DOHH2 (cell line): ENCODE results near the gene CAPZB.

ENCODE experiments used
- EZH2phosphoT487 ChIP-seq: fragments of 200-600 bp; sonication (generic); IDR thresholded peaks from 2 replicates; pipeline ENCODE4 v1.6.1; 2017; ENCODE audit warnings: borderline replicate concordance, mild to moderate bottlenecking, antibody characterized with exemption, low read length, moderate library complexity, mixed read lengths
- TF ChIP-seq, protein P1 (sequence below): fragments of 200-600 bp; sonication (generic); IDR thresholded peaks from one replicate; pipeline ENCODE4 v1.5.1; 2014; ENCODE audit warnings: antibody characterized with exemption, mild to moderate bottlenecking, low read depth, low read length; ENCODE audit not compliant: poor library complexity, severe bottlenecking

DNA sequence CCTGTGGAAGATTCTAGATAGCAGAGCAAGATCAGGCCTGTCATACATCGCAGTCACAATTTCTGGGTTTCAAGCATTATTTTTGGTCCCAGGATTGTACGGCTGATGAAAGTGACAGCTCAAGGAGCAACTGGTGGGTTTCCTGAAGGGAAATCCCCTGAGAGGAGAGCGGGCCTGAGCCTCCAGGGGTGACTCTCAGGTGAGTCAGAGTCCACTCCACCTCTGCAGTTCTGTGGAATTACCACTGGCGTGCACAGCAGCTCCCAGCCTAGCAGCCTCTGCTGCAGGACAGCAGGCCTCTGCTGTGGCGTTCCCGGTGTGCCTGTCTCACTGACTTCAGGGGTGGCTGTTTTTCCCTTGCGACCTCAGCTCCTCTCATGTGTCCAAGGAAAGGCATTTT is 148.8 kb downstream of the CAPZB start:
- TF ChIP-seq, protein P1, sequence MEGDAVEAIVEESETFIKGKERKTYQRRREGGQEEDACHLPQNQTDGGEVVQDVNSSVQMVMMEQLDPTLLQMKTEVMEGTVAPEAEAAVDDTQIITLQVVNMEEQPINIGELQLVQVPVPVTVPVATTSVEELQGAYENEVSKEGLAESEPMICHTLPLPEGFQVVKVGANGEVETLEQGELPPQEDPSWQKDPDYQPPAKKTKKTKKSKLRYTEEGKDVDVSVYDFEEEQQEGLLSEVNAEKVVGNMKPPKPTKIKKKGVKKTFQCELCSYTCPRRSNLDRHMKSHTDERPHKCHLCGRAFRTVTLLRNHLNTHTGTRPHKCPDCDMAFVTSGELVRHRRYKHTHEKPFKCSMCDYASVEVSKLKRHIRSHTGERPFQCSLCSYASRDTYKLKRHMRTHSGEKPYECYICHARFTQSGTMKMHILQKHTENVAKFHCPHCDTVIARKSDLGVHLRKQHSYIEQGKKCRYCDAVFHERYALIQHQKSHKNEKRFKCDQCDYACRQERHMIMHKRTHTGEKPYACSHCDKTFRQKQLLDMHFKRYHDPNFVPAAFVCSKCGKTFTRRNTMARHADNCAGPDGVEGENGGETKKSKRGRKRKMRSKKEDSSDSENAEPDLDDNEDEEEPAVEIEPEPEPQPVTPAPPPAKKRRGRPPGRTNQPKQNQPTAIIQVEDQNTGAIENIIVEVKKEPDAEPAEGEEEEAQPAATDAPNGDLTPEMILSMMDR, result no peak
- no peak for TF ChIP-seq EZH2phosphoT487
